K562 (cell line): Measurements from ENCODE around the gene ZDHHC12. TPM values are rescaled to one million over a fixed set of nuclear protein-coding genes. Genes with fewer than 3 reads are reported as not detected.

ENCODE experiments used
- ATF3 ChIP-seq, 2 experiments: fragments of 450-650 bp in 1 of 2; sonication (generic) in 1 of 2; formaldehyde crosslinking in 1 of 2; IDR thresholded peaks in 1 of 2; conservative IDR thresholded peaks in 1 of 2; 2 replicates each; pipeline versions ENCODE4 v1.6.1 to v1.8.1; 2016 to 2023; ENCODE audit warnings: mild to moderate bottlenecking in 2 of 2, moderate library complexity in 2 of 2, inconsistent platforms in 1 of 2, missing genetic modification reagents in 1 of 2
- BCLAF1 ChIP-seq, 2 experiments: fragments of 450-650 bp in 1 of 2; IDR thresholded peaks; 2 replicates each; pipeline ENCODE4 v1.6.1; 2011 to 2017; ENCODE audit warnings: low read depth in 2 of 2, antibody characterized with exemption in 1 of 2, borderline replicate concordance in 1 of 2, low read length in 1 of 2, mild to moderate bottlenecking in 1 of 2, mixed read lengths in 1 of 2; ENCODE audit not compliant: control insufficient read depth in 1 of 2
- CBFA2T3 ChIP-seq: fragments of 450-650 bp; IDR thresholded peaks from 2 replicates; pipeline ENCODE4 v1.6.1; 2017
- CBX3 ChIP-seq, 2 experiments: IDR thresholded peaks; 1 replicate in 1 of 2; 2 replicates in 1 of 2; pipeline ENCODE4 v1.6.1; 2012; ENCODE audit warnings: inconsistent platforms in 2 of 2, low read length in 2 of 2, borderline replicate concordance in 1 of 2, control low read depth in 1 of 2
- ESRRA ChIP-seq: fragments of 450-650 bp; IDR thresholded peaks from 2 replicates; pipeline ENCODE4 v1.6.1; 2014; ENCODE audit warnings: low read depth, mild to moderate bottlenecking, moderate library complexity, borderline replicate concordance
- ETS2 ChIP-seq: IDR thresholded peaks from 2 replicates; pipeline ENCODE4 v1.6.1; 2016; ENCODE audit warnings: borderline replicate concordance, missing genetic modification characterization, mild to moderate bottlenecking, moderate library complexity, missing compliant biosample characterization; ENCODE audit not compliant: poor library complexity, severe bottlenecking
- MECOM ChIP-seq: fragments of 250-450 bp; sonication (Bioruptor Pico); IDR thresholded peaks from 2 replicates; pipeline ENCODE4 v1.8.0; 2022; ENCODE audit warnings: inconsistent platforms
- MTF1 ChIP-seq: fragments of 250-450 bp; sonication (Bioruptor Pico); IDR thresholded peaks from 2 replicates; pipeline ENCODE4 v1.9.0; 2021; ENCODE audit warnings: moderate library complexity, mild to moderate bottlenecking, inconsistent platforms, borderline replicate concordance
- NRF1 ChIP-seq, 2 experiments: fragments of 450-650 bp; IDR thresholded peaks in 1 of 2; conservative IDR thresholded peaks in 1 of 2; 2 replicates each; pipeline ENCODE4 v1.6.1; 2014; ENCODE audit warnings: mild to moderate bottlenecking in 2 of 2
- PTRF ChIP-seq: fragments of 450-650 bp; IDR thresholded peaks from 2 replicates; pipeline ENCODE4 v1.6.1; 2016; ENCODE audit warnings: mild to moderate bottlenecking, missing genetic modification characterization, missing compliant biosample characterization
- SOX6 ChIP-seq: fragments of 450-650 bp; IDR thresholded peaks from 2 replicates; pipeline ENCODE4 v1.6.1; 2014; ENCODE audit warnings: mild to moderate bottlenecking
- SUPT5H ChIP-seq: fragments of 450-650 bp; IDR thresholded peaks from 2 replicates; pipeline ENCODE4 v1.6.1; 2016
- TGIF2 ChIP-seq: sonication (generic); formaldehyde crosslinking; IDR thresholded peaks from 2 replicates; pipeline ENCODE4 v1.8.1; 2022; ENCODE audit warnings: mild to moderate bottlenecking, missing genetic modification reagents, moderate library complexity
- XRCC4 ChIP-seq: IDR thresholded peaks from one replicate; pipeline ENCODE4 v1.6.1; 2011; ENCODE audit not compliant: insufficient read depth, insufficient read length; ENCODE audit errors: extremely low read depth
- ZBTB26 ChIP-seq: fragments of 450-650 bp; formaldehyde crosslinking; IDR thresholded peaks from 2 replicates; pipeline ENCODE4 v1.4.0; 2022; ENCODE audit warnings: missing genetic modification characterization
- ZBTB33 ChIP-seq: sonication (generic); formaldehyde crosslinking; IDR thresholded peaks from 2 replicates; pipeline ENCODE4 v1.8.1; 2023; ENCODE audit warnings: mild to moderate bottlenecking, missing genetic modification reagents
- ZNF3 ChIP-seq: fragments of 250-450 bp; sonication (Bioruptor Pico); IDR thresholded peaks from 2 replicates; pipeline ENCODE4 v1.5.0; 2021; ENCODE audit warnings: mild to moderate bottlenecking, moderate library complexity
- ZNF384 ChIP-seq: IDR thresholded peaks from 2 replicates; pipeline ENCODE4 v1.6.1; 2012; ENCODE audit warnings: low read depth, low read length, improper control_type of control experiment
- ZNF766 ChIP-seq: fragments of 200-800 bp; sonication (Bioruptor generic); conservative IDR thresholded peaks from 2 replicates; pipeline ENCODE4 v1.6.1; 2016; ENCODE audit warnings: missing genetic modification characterization, missing compliant biosample characterization
- polyA plus RNA-seq, 8 experiments: library from polyadenylated mRNA; depleted of rRNA in 4 of 8; stranded (reverse) in 5 of 8; unstranded in 3 of 8; fragments of >200 nt; fragmentation: Nextera tagmentation in 2 of 8; fragmentation: Illumina TruSeq in 1 of 8; extraction: Ambion mirVana in 2 of 8; extraction: Trizol in 1 of 8; gene quantifications; 2 replicates each; pipeline versions ENCODE4 v1.2.1 to v1.2.3, GENCODE V29; 2011 to 2014; ENCODE audit warnings: inconsistent platforms in 1 of 8, missing spikeins in 1 of 8
- total RNA-seq, 7 experiments: library from RNA; depleted of rRNA in 6 of 7; stranded (reverse); fragments of >200 nt in 6 of 7; fragmentation: Illumina TruSeq in 2 of 7; extraction: Trizol in 2 of 7; gene quantifications; 2 replicates each; pipeline versions ENCODE4 v1.2.1 to v1.2.3, GENCODE V29; 2011 to 2021; ENCODE audit warnings: low replicate concordance in 1 of 7

The ZDHHC12 gene
- total and polyA plus RNA-seq, 9 of the 15 experiments (the other 6 are each of a cell fraction or from before 2014, with no cell fraction given) = 0.21 to 38.0 (median 13.8) TPM

GRCh38 chr9:128688501-128689292 lies 35.2 kb downstream of the ZDHHC12 start, which contains the start of gene SET (continued):
- no peak for TF ChIP-seq ZNF766
- TF ChIP-seq PTRF (tag) = no peak
- peak; percentile 66 for TF ChIP-seq SUPT5H
- peak; percentile 47 for TF ChIP-seq ETS2
- peak; percentile 59; the same call in 1 of the 2 replicates for TF ChIP-seq MECOM (CRISPR knock-in tag)
- TF ChIP-seq ZNF384 = 0 out of 2 replicates have a peak, but pooled peaks have one; percentile 3
- peak in 1 of 2 experiments; percentile 88; a peak in 3 of 4 replicates for TF ChIP-seq NRF1 (conservative IDR thresholded peaks at IDR 0.05 in 1 of 2, IDR thresholded peaks at IDR 0.05 in 1 of 2)
- no peak for TF ChIP-seq BCLAF1 (IDR thresholded peaks at IDR 0.05; ENCODE audit: borderline replicate concordance in 1 of 2, control insufficient read depth in 1 of 2, low read depth in 2 of 2, low read length in 1 of 2)
- no peak; the same call in 1 of the 2 replicates for TF ChIP-seq ESRRA
- TF ChIP-seq ZBTB26 = 0 out of 2 replicates have a peak, but pooled peaks have one; percentile 36
- TF ChIP-seq XRCC4 = no peak
- peak in 1 of 2 experiments; percentile 82; a peak in 1 of 3 replicates for TF ChIP-seq CBX3 (IDR thresholded peaks at IDR 0.05; ENCODE audit: borderline replicate concordance in 1 of 2, low read length in 2 of 2)
- peak; percentile 50 for TF ChIP-seq SOX6
- TF ChIP-seq ATF3 (IDR thresholded peaks at IDR 0.05) = no peak
- peak; percentile 81 for TF ChIP-seq ATF3 (CRISPR knock-in tag; conservative IDR thresholded peaks at IDR 0.05)
- peak; percentile 27; the same call in 1 of the 2 replicates for TF ChIP-seq CBFA2T3
- TF ChIP-seq ZNF3 (CRISPR knock-in tag) = no peak
- no peak for TF ChIP-seq TGIF2 (CRISPR knock-in tag)
- TF ChIP-seq ZBTB33 = peak; percentile 86
- TF ChIP-seq MTF1 = 0 out of 2 replicates have a peak, but pooled peaks have one; percentile 68
